Measurements from ENCODE around the gene ZNF41.

The ZNF41 gene

GRCh38 chrX:47489507-47490275, 6.7 kb upstream of the ZNF41 start:
- no peak for DNase-seq

GRCh38 chrX:47484885-47485284, 1.9 kb upstream of the ZNF41 start:
- no peak for DNase-seq

DNA sequence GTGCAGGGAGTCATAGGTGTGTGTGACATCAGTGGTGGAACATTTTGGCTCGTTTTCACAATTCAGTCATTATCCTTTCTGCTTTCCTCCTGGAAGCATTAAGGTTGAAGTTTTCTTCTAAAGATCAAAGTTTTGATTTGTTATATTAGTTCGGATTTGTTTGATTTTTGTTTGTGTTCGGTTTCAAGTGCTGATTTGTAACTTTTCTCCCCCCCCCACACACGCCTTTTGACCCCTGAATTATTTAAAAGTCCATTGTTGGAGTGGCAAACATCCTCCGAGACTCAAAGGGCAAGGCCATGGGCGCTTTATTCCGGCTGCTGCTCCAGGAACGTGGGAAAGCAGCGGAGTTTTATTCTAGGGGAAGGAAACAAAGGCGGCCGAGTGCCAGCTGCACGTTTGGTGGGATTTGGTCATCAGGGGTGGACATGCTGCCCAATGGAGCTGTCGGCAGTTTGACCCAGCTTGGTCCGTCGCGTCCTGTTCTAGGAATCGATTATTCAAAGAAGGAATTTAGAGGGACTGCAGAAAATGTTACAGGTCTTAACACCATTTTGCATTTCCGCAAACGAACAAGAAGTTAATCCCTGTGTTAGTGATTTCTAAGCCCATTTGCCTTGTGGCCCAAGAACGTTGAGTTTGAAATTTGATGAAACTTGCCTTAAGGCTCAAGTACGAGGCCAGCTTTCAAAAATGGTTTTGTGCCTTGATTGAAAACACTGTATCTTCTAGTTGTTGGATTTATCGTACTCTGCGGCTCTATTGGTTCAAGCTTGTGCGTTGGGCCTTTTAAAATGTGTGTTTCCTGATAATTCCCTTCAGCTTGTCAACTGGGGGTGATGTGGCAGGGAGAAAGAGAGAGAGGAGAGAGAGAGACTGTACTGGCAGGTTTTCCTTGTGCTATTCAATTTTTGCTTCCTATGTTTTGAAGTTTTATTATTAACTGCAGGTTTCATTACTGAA, 565 bp upstream of the ZNF41 start:
- no peak for DNase-seq

DNA sequence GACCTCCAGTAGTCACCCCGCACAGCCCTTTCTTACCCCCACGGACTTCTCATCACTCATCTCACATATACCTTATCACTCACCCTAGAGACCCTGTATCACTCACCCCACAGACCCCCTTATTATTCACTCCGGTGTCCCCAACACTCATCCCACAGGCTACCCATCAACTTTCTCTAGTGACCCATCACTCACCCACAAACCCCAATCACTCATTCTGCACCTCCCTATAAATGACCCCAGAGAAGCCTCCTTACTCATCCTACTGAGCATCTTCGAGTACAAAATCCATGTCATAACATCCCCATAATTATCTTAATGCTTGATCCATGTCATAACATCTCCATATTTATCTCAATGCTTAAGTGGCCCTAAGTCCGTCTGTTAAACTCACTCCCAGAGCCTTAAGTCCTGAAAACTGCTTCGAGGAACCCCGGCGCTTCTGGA, 934 bp downstream of the ZNF41 start:
- no peak for DNase-seq

GRCh38 chrX:47481160-47481559, 1.9 kb downstream of the ZNF41 start:
- DNase-seq = no peak

GRCh38 chrX:47480576-47480975, 2.4 kb downstream of the ZNF41 start:
- no peak for DNase-seq

DNA sequence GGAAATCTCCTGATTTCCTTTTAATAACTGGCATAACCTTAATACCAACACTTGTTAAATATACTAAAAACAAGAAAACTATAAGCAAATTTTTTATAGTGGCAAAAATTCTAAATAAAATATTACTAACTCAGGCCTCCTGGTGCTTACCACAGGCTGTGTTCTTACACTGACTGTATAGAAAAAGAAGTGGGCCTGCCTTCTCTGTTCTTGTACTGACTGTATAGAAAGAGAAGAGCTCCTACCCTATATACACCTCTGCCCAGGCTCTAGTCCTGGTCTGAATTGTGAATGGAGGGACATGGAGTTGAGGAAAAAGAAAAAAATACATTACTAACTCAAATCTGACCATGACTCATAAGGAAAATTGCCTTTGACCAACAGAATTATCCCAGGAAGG, 7.5 kb downstream of the ZNF41 start:
- no peak for DNase-seq

- DNase-seq = no peak
Observed at GRCh38 chrX:47467106-47467505, 15.9 kb downstream of the ZNF41 start.

DNA sequence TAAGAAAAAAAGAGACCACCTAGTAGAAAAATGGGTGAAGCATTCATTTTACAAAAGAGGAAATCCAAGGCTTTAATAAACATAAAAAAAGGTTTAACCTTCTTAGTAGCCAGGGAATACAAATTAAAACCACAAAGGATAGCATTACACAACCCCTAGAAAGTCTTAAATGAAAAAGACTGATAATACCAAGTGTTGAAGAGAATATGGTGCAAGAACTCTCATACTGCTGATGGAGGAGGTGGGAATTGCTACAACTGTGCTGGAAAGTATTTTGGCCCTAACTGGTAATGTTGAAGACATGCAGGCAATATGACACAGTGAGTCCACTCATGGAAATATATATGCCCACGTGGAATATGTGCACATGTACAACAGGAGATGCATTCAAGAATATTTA, 22.5 kb downstream of the ZNF41 start:
- no peak for DNase-seq

- peak; percentile 16 for DNase-seq
Observed at GRCh38 chrX:47458528-47458927, 24.5 kb downstream of the ZNF41 start.

- DNase-seq = no peak
Observed at GRCh38 chrX:47456080-47456479, 26.9 kb downstream of the ZNF41 start.

DNA sequence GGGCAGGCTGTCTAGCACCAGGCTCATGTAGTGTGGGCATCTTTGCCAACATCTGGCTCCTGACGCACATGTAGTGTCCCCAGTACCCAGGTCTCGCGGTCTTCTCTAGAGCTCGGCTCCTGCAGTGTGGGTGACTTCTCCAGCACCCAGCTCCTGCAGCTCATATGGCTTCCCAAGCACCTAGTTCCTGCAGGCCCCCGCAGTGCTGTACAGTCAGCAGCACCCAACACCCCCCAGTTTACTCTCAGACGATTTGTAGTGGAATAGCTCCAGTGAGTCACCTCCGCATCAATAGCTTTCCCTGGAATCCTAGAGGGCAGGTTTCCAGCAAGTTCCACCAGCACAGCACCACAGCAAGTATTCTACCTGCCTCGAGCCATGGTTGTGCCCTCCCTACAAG, 30.9 kb downstream of the ZNF41 start:
- no peak for DNase-seq

GRCh38 chrX:47448165-47448806, 34.7 kb downstream of the ZNF41 start:
- DNase-seq = no peak

- DNase-seq = no peak
Observed at GRCh38 chrX:47447607-47448006, 35.4 kb downstream of the ZNF41 start.

- no peak for DNase-seq
Observed at GRCh38 chrX:47446971-47447370, 36.1 kb downstream of the ZNF41 start.

DNA sequence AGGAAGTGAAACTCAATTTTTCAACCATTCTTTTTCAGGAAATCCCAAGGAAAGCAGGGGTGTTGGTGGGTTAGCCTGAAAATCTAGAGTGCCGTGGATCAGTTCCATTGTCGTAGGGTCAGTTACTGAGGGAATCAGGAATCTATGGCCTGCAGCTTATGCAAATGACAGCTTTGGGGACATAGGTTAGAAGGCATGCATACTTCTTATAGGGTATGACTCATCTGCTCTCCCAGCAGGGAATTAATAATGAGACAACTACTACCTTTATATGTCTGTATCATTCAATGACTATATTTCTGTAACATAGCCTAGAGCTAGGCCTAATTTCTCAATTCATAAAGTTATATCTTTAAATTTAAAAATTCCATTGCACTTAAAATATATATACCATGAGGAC, 36.6 kb downstream of the ZNF41 start:
- DNase-seq = no peak

- no peak for DNase-seq
Observed at GRCh38 chrX:47430925-47431324, 52.1 kb downstream of the ZNF41 start.

- no peak for DNase-seq
Observed at GRCh38 chrX:47422444-47422843, 60.6 kb downstream of the ZNF41 start.

DNA sequence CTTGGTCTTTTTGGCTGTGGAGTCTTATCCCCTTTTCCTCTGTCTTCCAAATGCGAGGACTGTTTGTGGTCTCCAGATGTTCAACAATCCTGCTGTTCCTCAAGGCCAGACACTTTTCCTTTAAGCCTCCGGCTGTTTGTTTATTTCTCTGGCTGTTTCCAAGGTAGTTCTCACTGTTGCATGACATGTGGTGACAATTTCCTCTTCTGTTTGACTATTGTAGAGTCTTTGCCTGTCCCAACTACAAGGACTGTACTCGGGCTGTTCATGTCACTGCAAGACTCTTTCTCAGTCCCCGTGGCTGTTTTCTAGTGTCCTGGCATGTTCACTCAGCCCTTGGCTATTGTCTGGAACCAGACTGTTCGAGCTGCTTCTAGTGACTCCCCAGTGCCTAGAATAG, 62.1 kb downstream of the ZNF41 start:
- DNase-seq = no peak

- DNase-seq = no peak
Observed at GRCh38 chrX:47420265-47420664, 62.8 kb downstream of the ZNF41 start.

GRCh38 chrX:47413179-47413594, 69.8 kb downstream of the ZNF41 start:
- DNase-seq = no peak
